Uterus (tissue), 4 donors: ENCODE data around the gene OR4K5. TPM values are rescaled to one million over a fixed set of nuclear protein-coding genes. Genes with fewer than 3 reads are reported as not detected.

ENCODE experiments used
- DNase-seq, 2 donors: peaks; one replicate each; pipeline ENCODE4 v3.0.0-alpha.2; 2019 to 2020
- H3K27ac ChIP-seq, 2 donors: fragments of 200-600 bp; sonication (generic); 1 replicate in 1 of 2; 2 replicates in 1 of 2; pipeline ENCODE4 v1.5.1; 2016 to 2018
- H3K27me3 ChIP-seq, 2 donors: fragments of 200-600 bp; sonication (generic); one replicate each; pipeline ENCODE4 v1.5.1; 2018 to 2019; ENCODE audit warnings: control low read depth in 1 of 2
- H3K36me3 ChIP-seq, 2 donors: fragments of 200-600 bp; sonication (generic); one replicate each; pipeline ENCODE4 v1.5.1; 2019; ENCODE audit warnings: control low read depth in 1 of 2
- H3K4me1 ChIP-seq, 2 donors: fragments of 200-600 bp; sonication (generic); one replicate each; pipeline ENCODE4 v1.5.1; 2018 to 2019; ENCODE audit warnings: control low read depth in 1 of 2
- H3K4me3 ChIP-seq, 2 donors: fragments of 200-600 bp; sonication (generic); 1 replicate in 1 of 2; 2 replicates in 1 of 2; pipeline ENCODE4 v1.5.1; 2018 to 2019; ENCODE audit warnings: mild to moderate bottlenecking in 1 of 2
- H3K9me3 ChIP-seq, 2 donors: fragments of 200-600 bp; sonication (generic); one replicate each; pipeline ENCODE4 v1.5.1; 2019; ENCODE audit warnings: control low read depth in 1 of 2
- POLR2A ChIP-seq, 2 donors: fragments of 450-650 bp; IDR thresholded peaks; one replicate each; pipeline ENCODE4 v1.6.1; 2016; ENCODE audit warnings: antibody characterized with exemption in 2 of 2, mild to moderate bottlenecking in 1 of 2, moderate library complexity in 1 of 2
- intact Hi-C: fragments of 100-400 bp; cut with DNase I; formaldehyde crosslinking; loops from one replicate; pipeline ENCODE4 v1.15.1; 2023; ENCODE audit warnings: low total_unique reads
- total RNA-seq, 4 donors: library from RNA; depleted of rRNA in 3 of 4; stranded (reverse); fragments of >200 nt in 3 of 4; gene quantifications; one replicate each; pipeline versions ENCODE4 v1.1.0 to v1.2.4, GENCODE V29; 2014 to 2023
- TF ChIP-seq, protein P1 (sequence below), 4 experiments: fragments of 200-600 bp in 2 of 4; fragments of 450-650 bp in 2 of 4; sonication (generic) in 2 of 4; IDR thresholded peaks; one replicate each; pipeline ENCODE4 v1.5.1; 2016 to 2019; ENCODE audit warnings: antibody characterized with exemption in 4 of 4, mild to moderate bottlenecking in 2 of 4, moderate library complexity in 1 of 4
- donor health status: DM: yes; HTN: yes; CAD: no.

Gene OR4K5
- total RNA-seq, 4 donors from 2014 or later, result not detected

GRCh38 chr14:19900999-19901398 is 19.4 kb upstream of the OR4K5 start:
- intact Hi-C loops, result no loop called here

DNA sequence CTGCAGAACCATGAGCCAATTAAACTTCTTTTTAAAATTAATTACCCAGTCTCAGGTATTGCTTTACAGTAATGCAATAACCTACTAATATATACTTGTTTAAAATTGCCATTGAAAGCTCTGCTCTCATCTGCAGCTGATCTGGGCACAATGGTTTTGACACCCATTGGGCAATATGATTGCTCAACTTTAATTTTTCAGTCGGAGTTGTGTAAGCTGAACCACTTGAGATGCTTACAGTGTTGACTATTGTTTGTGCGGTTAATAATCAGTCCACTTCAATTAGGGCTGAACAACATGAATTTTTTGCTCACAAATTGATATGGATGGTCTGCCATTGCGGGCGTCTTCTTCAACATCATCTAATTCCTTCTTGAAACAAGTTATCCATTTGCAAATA is 18.0 kb upstream of the OR4K5 start:
- Histone ChIP-seq H3K36me3 (no peaks in the 10 kb centered on the region), H3K4me1 (no peaks in the 10 kb centered on the region), H3K27ac (no peak overlapping the region), H3K27me3 (no peaks in the 10 kb centered on the region), H3K9me3 (no peaks in the 10 kb centered on the region), H3K4me3 (no peak overlapping the region)
- TF ChIP-seq POLR2A (IDR thresholded peaks at IDR 0.05), result no peak
- TF ChIP-seq, protein P1, sequence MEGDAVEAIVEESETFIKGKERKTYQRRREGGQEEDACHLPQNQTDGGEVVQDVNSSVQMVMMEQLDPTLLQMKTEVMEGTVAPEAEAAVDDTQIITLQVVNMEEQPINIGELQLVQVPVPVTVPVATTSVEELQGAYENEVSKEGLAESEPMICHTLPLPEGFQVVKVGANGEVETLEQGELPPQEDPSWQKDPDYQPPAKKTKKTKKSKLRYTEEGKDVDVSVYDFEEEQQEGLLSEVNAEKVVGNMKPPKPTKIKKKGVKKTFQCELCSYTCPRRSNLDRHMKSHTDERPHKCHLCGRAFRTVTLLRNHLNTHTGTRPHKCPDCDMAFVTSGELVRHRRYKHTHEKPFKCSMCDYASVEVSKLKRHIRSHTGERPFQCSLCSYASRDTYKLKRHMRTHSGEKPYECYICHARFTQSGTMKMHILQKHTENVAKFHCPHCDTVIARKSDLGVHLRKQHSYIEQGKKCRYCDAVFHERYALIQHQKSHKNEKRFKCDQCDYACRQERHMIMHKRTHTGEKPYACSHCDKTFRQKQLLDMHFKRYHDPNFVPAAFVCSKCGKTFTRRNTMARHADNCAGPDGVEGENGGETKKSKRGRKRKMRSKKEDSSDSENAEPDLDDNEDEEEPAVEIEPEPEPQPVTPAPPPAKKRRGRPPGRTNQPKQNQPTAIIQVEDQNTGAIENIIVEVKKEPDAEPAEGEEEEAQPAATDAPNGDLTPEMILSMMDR (IDR thresholded peaks at IDR 0.05), result no peak
- intact Hi-C loops, result no loop called here
- no peak for DNase-seq

More at GRCh38 chr14:19900999-19901398, 19.4 kb upstream of the OR4K5 start:
- no peak for DNase-seq
- no peak overlapping the region for H3K4me3 ChIP-seq
- H3K27ac ChIP-seq, result no peak overlapping the region
- H3K4me1 ChIP-seq, result no peaks in the 10 kb centered on the region
- H3K9me3 ChIP-seq, result no peaks in the 10 kb centered on the region
- no peaks in the 10 kb centered on the region for H3K27me3 ChIP-seq
- TF ChIP-seq, protein P1 (IDR thresholded peaks at IDR 0.05), result no peak
- TF ChIP-seq POLR2A (IDR thresholded peaks at IDR 0.05), result no peak
- no peaks in the 10 kb centered on the region for H3K36me3 ChIP-seq

DNA sequence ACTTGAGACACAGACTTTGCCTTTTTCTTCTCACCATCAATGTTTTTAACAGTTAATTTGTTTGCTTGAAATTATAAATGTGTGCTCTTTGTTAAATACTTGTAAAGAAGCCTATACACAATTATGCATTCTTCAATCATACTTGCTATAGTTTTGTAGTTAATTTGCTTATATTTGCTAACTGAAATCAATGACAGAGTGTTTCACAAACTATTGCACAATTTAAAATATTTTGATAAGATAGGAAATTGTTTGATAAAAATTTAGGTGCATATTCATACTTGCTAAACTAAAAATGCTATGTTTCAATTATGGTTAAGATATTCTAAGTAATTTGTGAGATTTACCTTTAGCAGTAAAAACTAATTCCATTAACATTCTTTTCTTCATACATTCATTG is 13.7 kb upstream of the OR4K5 start:
- H3K9me3 ChIP-seq, result no peaks in the 10 kb centered on the region
- no peak overlapping the region for H3K27ac ChIP-seq
- intact Hi-C loops, result no loop called here
- H3K4me3 ChIP-seq, result no peak overlapping the region
- no peak for DNase-seq
- no peaks in the 10 kb centered on the region for H3K4me1 ChIP-seq
- no peaks in the 10 kb centered on the region for H3K27me3 ChIP-seq
- TF ChIP-seq, protein P1 (IDR thresholded peaks at IDR 0.05), result no peak
- TF ChIP-seq POLR2A (IDR thresholded peaks at IDR 0.05), result no peak
- no peaks in the 10 kb centered on the region for H3K36me3 ChIP-seq

- no peak overlapping the region for H3K27ac ChIP-seq
- intact Hi-C loops, result no loop called here
- TF ChIP-seq, protein P1 (IDR thresholded peaks at IDR 0.05), result no peak
- TF ChIP-seq POLR2A (IDR thresholded peaks at IDR 0.05), result no peak
- H3K4me1 ChIP-seq, result no peaks in the 10 kb centered on the region
- H3K27me3 ChIP-seq, result no peaks in the 10 kb centered on the region
- no peaks in the 10 kb centered on the region for H3K36me3 ChIP-seq
- H3K9me3 ChIP-seq, result no peaks in the 10 kb centered on the region
- no peak for DNase-seq
- no peak overlapping the region for H3K4me3 ChIP-seq
Measured at GRCh38 chr14:19911114-19911513, 9.3 kb upstream of the OR4K5 start.

DNA sequence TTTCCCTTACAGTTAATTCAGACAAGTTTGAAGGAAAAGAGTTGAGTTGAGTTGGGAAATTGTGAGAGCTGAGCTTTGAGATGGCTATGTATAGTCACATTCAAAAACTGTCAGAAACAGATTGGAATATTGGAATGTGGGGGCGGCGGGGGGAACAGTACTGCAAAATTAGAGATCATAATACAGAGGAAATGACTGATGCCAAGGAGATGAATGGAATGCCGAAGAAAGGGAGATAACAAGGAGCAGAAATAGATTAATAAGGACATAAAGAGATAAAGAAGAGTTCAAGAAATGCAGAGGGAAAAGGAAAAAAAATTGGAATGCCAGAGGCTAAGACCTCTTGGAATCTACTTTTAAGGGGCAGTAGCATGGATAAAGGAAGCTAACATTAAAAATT is 3.2 kb upstream of the OR4K5 start:
- TF ChIP-seq, protein P1 (IDR thresholded peaks at IDR 0.05), result no peak
- TF ChIP-seq POLR2A (IDR thresholded peaks at IDR 0.05), result no peak
- no peak for DNase-seq
- Histone ChIP-seq H3K4me1 (no peaks in the 10 kb centered on the region), H3K4me3 (no peak overlapping the region), H3K9me3 (no peaks in the 10 kb centered on the region), H3K27ac (no peak overlapping the region), H3K27me3 (no peaks in the 10 kb centered on the region), H3K36me3 (no peaks in the 10 kb centered on the region)
- intact Hi-C loops, result no loop called here
